Hippocampal formation (tissue), 2 donors: Measurements from ENCODE around the gene TEKT4.
"Not testable (repeated sequence)": the region's sequence is repeated elsewhere in the genome, so short reads cannot be mapped to it uniquely, and the experiment has no call there.

ENCODE experiments used
- DNase-seq, 2 donors: peaks; one replicate each; lab custom pipeline; 2025; lab: John Stamatoyannopoulos, UW

The TEKT4 gene

GRCh38 chr2:94875820-94876522, 4.7 kb downstream of the TEKT4 start:
- no peak for DNase-seq

GRCh38 chr2:94876523-94876863, 5.3 kb downstream of the TEKT4 start:
- no peak for DNase-seq

DNA sequence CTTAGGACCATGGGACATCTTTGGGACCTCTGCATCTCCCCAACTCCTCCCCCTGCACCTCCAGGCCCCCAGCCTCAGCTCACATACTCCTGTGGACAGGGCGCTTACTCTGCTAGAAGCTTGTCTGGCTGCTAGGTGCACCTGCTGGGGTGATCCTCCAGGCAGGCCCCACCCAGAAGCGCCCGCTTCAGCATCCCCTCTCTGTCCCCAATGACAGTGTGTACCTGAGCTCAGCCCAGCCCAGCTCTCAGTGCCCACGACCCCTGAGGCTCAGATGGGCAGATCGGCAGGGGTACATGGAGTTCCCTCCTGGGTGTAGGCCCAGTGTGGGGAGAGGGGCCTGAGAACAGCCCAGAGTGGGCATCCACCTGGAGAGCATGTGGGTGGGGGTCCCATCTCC, 5.9 kb downstream of the TEKT4 start:
- DNase-seq = no peak

DNA sequence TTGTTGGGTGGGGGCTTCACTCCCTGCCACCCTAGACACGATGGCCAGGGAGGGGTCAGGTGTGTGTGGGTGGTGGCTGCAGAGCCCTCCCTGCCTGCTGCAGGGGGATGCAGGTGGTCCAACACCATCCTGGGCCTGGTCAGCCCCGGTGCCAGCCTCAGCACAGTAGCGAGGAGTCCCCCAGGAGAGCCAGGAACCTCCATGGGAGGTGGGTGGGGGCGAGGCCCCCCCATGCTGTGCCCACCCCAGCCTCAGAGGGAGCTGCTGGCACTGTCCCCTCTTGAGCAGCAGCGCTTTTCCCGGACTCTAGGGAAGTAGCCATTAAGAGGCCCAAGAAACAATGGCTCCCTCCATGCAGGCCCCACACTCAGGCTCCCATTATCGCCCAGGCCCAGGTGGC, 7.3 kb downstream of the TEKT4 start:
- not testable (repeated sequence) for DNase-seq

DNA sequence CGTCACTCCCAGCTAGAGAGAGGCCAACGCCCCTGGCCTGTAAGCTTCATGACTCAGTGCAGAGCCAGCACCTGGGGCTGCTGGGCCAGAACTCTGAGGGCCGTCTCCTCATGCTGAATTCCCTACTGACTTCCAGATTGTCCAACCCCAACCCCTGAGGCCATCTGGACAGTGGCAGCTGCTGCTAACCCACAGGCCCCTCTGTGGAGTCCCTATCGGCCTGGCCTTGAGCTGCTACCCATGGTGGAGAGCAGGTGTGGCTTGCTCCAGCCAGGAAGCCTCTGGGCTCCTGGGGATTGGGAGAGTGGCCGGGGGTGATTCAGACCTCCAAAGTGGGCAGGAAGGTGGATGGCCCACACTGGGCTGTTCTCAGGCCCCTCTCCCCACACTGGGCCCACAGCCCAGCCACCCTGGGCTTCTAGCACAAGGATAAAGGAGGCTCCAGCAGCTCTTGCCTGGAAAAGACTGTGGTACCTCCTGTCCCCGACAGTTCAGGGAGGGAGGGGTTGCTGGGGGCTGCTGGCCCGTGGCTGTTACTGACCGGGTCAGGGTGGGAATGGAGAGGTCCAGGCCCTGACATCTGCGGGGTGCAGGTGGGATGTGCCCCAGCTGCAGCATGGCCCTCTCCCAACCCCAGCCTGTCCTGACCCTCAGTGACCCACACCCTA, 8.2 kb downstream of the TEKT4 start:
- DNase-seq = no peak

GRCh38 chr2:94879982-94880377, 8.8 kb downstream of the TEKT4 start:
- no peak for DNase-seq

DNA sequence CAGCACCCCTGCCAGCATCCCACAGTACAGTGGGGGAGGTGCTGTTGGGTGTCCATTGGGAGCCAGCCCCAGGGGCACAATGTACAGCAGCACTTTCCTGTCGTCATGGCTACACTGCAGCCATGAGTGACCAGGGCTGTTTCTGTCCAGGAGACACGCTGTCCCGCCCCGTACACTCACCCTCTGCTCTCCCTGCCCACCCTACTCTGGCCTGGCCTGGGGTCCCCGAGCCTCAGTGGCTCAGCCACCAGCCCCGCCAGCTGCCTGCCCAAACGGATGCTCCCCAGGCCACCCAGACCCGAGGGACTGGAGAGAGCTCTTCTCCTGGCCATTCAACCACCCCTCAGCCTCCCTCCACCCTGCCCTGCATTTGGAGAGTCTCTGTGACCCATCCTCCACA, 9.3 kb downstream of the TEKT4 start:
- DNase-seq = no peak

DNA sequence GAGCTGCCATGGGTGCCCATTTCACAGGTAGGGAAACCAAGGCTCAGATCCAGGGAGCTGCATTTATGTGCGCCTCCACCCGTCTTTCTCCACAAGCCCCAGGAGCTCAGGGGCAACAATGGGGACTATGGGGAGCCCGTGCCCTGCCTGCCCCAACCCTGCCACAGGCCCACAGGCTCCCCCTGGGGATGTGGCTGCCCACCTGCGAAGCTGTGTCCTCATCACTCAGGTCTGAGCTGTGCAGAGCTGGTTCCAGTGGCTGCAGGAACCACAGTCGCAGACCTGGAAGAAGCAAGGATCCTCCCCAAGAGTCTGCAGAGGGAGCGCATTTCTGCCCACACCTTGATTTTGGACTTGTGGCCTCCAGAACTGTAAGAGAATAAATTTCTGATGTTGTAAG, 9.8 kb downstream of the TEKT4 start:
- no peak for DNase-seq

- DNase-seq = no peak
Observed at GRCh38 chr2:94890234-94890633, 19.0 kb downstream of the TEKT4 start.

- not testable (repeated sequence) for DNase-seq
Observed at GRCh38 chr2:94895273-94895672, 24.0 kb downstream of the TEKT4 start.

GRCh38 chr2:94906976-94907375, 35.7 kb downstream of the TEKT4 start:
- not testable (repeated sequence) for DNase-seq

GRCh38 chr2:94923196-94923595, 52.0 kb downstream of the TEKT4 start:
- peak in 1 of 2 donors; percentile 0 for DNase-seq

GRCh38 chr2:94924999-94925398, 53.8 kb downstream of the TEKT4 start:
- not testable (repeated sequence) for DNase-seq
